Ishikawa (cell line): ENCODE data around the gene ADGRG3.

Experiments used
- CEBPB ChIP-seq: IDR thresholded peaks from 2 replicates; pipeline ENCODE4 v1.6.1; 2012
- CREB1 ChIP-seq: IDR thresholded peaks from 2 replicates; pipeline ENCODE4 v1.6.1; 2012; ENCODE audit warnings: low read depth
- EGR1 ChIP-seq: IDR thresholded peaks from 2 replicates; pipeline ENCODE4 v1.6.1; 2012
- EP300 ChIP-seq: IDR thresholded peaks from 2 replicates; pipeline ENCODE4 v1.6.1; 2012; ENCODE audit warnings: borderline replicate concordance
- FOXM1 ChIP-seq: IDR thresholded peaks from 2 replicates; pipeline ENCODE4 v1.6.1; 2012; ENCODE audit warnings: low read depth, borderline replicate concordance
- MAX ChIP-seq: IDR thresholded peaks from 2 replicates; pipeline ENCODE4 v1.6.1; 2012
- NFIC ChIP-seq: IDR thresholded peaks from 2 replicates; pipeline ENCODE4 v1.6.1; 2012
- RAD21 ChIP-seq: IDR thresholded peaks from 2 replicates; pipeline ENCODE4 v1.6.1; 2012; ENCODE audit warnings: low read depth
- REST ChIP-seq: IDR thresholded peaks from 2 replicates; pipeline ENCODE4 v1.6.1; 2012; ENCODE audit warnings: low read depth, mild to moderate bottlenecking
- TAF1 ChIP-seq: IDR thresholded peaks from 2 replicates; pipeline ENCODE4 v1.6.1; 2012; ENCODE audit warnings: low read depth, mild to moderate bottlenecking
- TCF12 ChIP-seq: IDR thresholded peaks from 2 replicates; pipeline ENCODE4 v1.6.1; 2012; ENCODE audit warnings: low read depth
- TEAD4 ChIP-seq: IDR thresholded peaks from 2 replicates; pipeline ENCODE4 v1.6.1; 2012
- USF1 ChIP-seq: IDR thresholded peaks from 2 replicates; pipeline ENCODE4 v1.6.1; 2012
- YY1 ChIP-seq: IDR thresholded peaks from 2 replicates; pipeline ENCODE4 v1.6.1; 2012; ENCODE audit warnings: low read depth
- ZBTB7A ChIP-seq: IDR thresholded peaks from 2 replicates; pipeline ENCODE4 v1.6.1; 2012; ENCODE audit warnings: low read depth

Gene ADGRG3

GRCh38 chr16:57624044-57624688, 43.9 kb upstream of the ADGRG3 start:
- TF ChIP-seq YY1 (no peak), CREB1 (no peak), FOXM1 (no peak), USF1 (no peak), MAX (no peak), ZBTB7A (no peak), CEBPB (peak; percentile 98), NFIC (peak; percentile 41; the same call in 1 of the 2 replicates), TEAD4 (peak; percentile 96), TAF1 (no peak), REST (no peak), EP300 (peak; percentile 76), TCF12 (peak; percentile 73), RAD21 (no peak; the same call in 1 of the 2 replicates), EGR1 (0 out of 2 replicates have a peak, but pooled peaks have one; percentile 35)

- TF ChIP-seq YY1 (no peak), USF1 (no peak), NFIC (no peak), MAX (no peak), EP300 (no peak), REST (no peak), TAF1 (no peak), CREB1 (no peak), FOXM1 (no peak), CEBPB (no peak), RAD21 (no peak), ZBTB7A (no peak), EGR1 (no peak), TCF12 (no peak), TEAD4 (no peak)
These were observed 43.2 kb upstream of the ADGRG3 start for GRCh38 chr16:57624806-57625500.

GRCh38 chr16:57626420-57627170, 41.5 kb upstream of the ADGRG3 start:
- no peak for TF ChIP-seq NFIC

- TF ChIP-seq CREB1 (no peak), RAD21 (peak; percentile 41), TEAD4 (peak; percentile 90), FOXM1 (0 out of 2 replicates have a peak, but pooled peaks have one; percentile 45), USF1 (peak; percentile 47; the same call in 1 of the 2 replicates), EGR1 (no peak), MAX (peak; percentile 75), ZBTB7A (peak; percentile 29)
These were observed 40.8 kb upstream of the ADGRG3 start for GRCh38 chr16:57627184-57627871.
